T47D (cell line): Measurements from ENCODE around the gene LGI4.
A peak's percentile ranks its signal among the peaks of the same experiment; 100 is the strongest.
"Not testable (repeated sequence)": the region's sequence is repeated elsewhere in the genome, so short reads cannot be mapped to it uniquely, and the experiment has no call there.

ENCODE experiments used
- DNase-seq, 2 experiments: peaks; one replicate each; pipeline versions ENCODE4 v3.0.0 to v3.0.0-alpha.2; 2011 to 2012; ENCODE audit warnings: low read depth in 1 of 2, low spot score in 1 of 2
- JUND ChIP-seq: IDR thresholded peaks from 2 replicates; pipeline ENCODE4 v1.6.1; 2012; ENCODE audit warnings: low read depth
- in situ Hi-C: cut with HindIII; loops from 2 replicates; pipeline ENCODE4 v1.10.0; 2016; ENCODE audit warnings: low sequenced_read_pairs, low pct_unique_long_range_greater_than_20kb

Gene LGI4

GRCh38 chr19:35132254-35132653, 2.6 kb downstream of the LGI4 start:
- no peak for DNase-seq
- TF ChIP-seq JUND, result no peak
- in situ Hi-C loops, result no loop called here

GRCh38 chr19:35130761-35131720, 3.8 kb downstream of the LGI4 start:
- DNase-seq, result no peak
- in situ Hi-C loops, result no loop called here
- TF ChIP-seq JUND, result no peak

GRCh38 chr19:35129724-35130274, 5.1 kb downstream of the LGI4 start:
- DNase-seq, in situ Hi-C loops: not testable (repeated sequence)

- TF ChIP-seq JUND, result no peak
- DNase-seq, result no peak
- in situ Hi-C loops, result no loop called here
These were observed 6.3 kb downstream of the LGI4 start for GRCh38 chr19:35128398-35129057.

- no peak for TF ChIP-seq JUND
- DNase-seq, result no peak
- in situ Hi-C loops, result no loop called here
These were observed 7.0 kb downstream of the LGI4 start for GRCh38 chr19:35127871-35128270.

- in situ Hi-C loops, result no loop called here
- DNase-seq, result no peak
- TF ChIP-seq JUND, result no peak
These were observed 8.3 kb downstream of the LGI4 start for GRCh38 chr19:35126624-35126959.

GRCh38 chr19:35125749-35126623, 8.9 kb downstream of the LGI4 start:
- TF ChIP-seq JUND, result no peak
- in situ Hi-C loops, result no loop called here
- DNase-seq, result no peak

GRCh38 chr19:35125270-35125717, 9.6 kb downstream of the LGI4 start:
- in situ Hi-C loops, result no loop called here
- no peak for DNase-seq
- TF ChIP-seq JUND, result no peak

- TF ChIP-seq JUND, result no peak
- DNase-seq, result peak; percentile 89 to 90
- in situ Hi-C loops, result no loop called here
These were observed 10.5 kb downstream of the LGI4 start for GRCh38 chr19:35124098-35125060.

- in situ Hi-C loops, result no loop called here
- DNase-seq, result peak in 1 of 2 experiments; percentile 65
- no peak for TF ChIP-seq JUND
These were observed 11.3 kb downstream of the LGI4 start for GRCh38 chr19:35123573-35123972.
